NCI-H2107 (cell line): ENCODE data around the gene GKAP1.
"Not testable (repeated sequence)": the region's sequence is repeated elsewhere in the genome, so short reads cannot be mapped to it uniquely, and the experiment has no call there.

Source experiments
- DNase-seq: peaks from one replicate; lab custom pipeline; 2025; lab: John Stamatoyannopoulos, UW

GKAP1 gene

GRCh38 chr9:83728591-83729368 lies 88.8 kb downstream of the GKAP1 start:
- not testable (repeated sequence) for DNase-seq

- no peak for DNase-seq
These were observed 93.1 kb downstream of the GKAP1 start for GRCh38 chr9:83724436-83724835.

GRCh38 chr9:83722726-83723495 lies 94.7 kb downstream of the GKAP1 start:
- DNase-seq: no peak

GRCh38 chr9:83721509-83721908 lies 96.1 kb downstream of the GKAP1 start:
- DNase-seq: no peak

GRCh38 chr9:83715794-83716193 lies 101.8 kb downstream of the GKAP1 start:
- DNase-seq: no peak

- DNase-seq: no peak
These were observed 102.3 kb downstream of the GKAP1 start for GRCh38 chr9:83715221-83715620.

GRCh38 chr9:83714329-83714728 lies 103.2 kb downstream of the GKAP1 start:
- no peak for DNase-seq

- no peak for DNase-seq
These were observed 108.9 kb downstream of the GKAP1 start for GRCh38 chr9:83708515-83709158.

- DNase-seq: peak; percentile 84
These were observed 109.6 kb downstream of the GKAP1 start, which contains the start of gene UBQLN1 for GRCh38 chr9:83707768-83708514. TSS of gene UBQLN1 (minus strand) at chr9:83707958. CDS start at chr9:83707679, 279 bp downstream.

GRCh38 chr9:83707518-83707767 lies 110.1 kb downstream of the GKAP1 start:
- no peak for DNase-seq

- no peak for DNase-seq
These were observed 110.7 kb downstream of the GKAP1 start for GRCh38 chr9:83706676-83707517.

GRCh38 chr9:83705219-83705651 lies 112.3 kb downstream of the GKAP1 start:
- DNase-seq: not testable (repeated sequence)

- DNase-seq: no peak
These were observed 115.8 kb downstream of the GKAP1 start for GRCh38 chr9:83701769-83702168.

GRCh38 chr9:83701286-83701685 lies 116.3 kb downstream of the GKAP1 start:
- no peak for DNase-seq

GRCh38 chr9:83699615-83700014 lies 118.0 kb downstream of the GKAP1 start:
- DNase-seq: no peak

GRCh38 chr9:83698976-83699585 lies 118.5 kb downstream of the GKAP1 start:
- no peak for DNase-seq

GRCh38 chr9:83691492-83691891 lies 126.1 kb downstream of the GKAP1 start:
- DNase-seq: no peak
